Cardiac muscle cell (in vitro differentiated cells and primary cell): Measurements from ENCODE around the gene EIF2B2. TPM values are rescaled to one million over a fixed set of nuclear protein-coding genes. Genes with fewer than 3 reads are reported as not detected.

Source experiments
- DNase-seq, 2 donors: peaks; one replicate each; pipeline versions ENCODE4 v3.0.0 to v3.0.0-alpha.2; 2010 to 2017; ENCODE audit warnings: low read depth in 1 of 2, low spot score in 1 of 2
- H3K27ac ChIP-seq: fragments of 200-600 bp; sonication (generic); 2 replicates; pipeline ENCODE4 v1.5.1; 2016
- H3K27me3 ChIP-seq: fragments of 200-600 bp; sonication (generic); 2 replicates; pipeline ENCODE4 v1.6.0; 2016; ENCODE audit warnings: control low read depth
- H3K36me3 ChIP-seq: fragments of 200-600 bp; sonication (generic); 2 replicates; pipeline ENCODE4 v1.5.1; 2016; ENCODE audit warnings: control low read depth
- H3K4me1 ChIP-seq: fragments of 200-600 bp; sonication (generic); 2 replicates; pipeline ENCODE4 v1.8.1; 2017; ENCODE audit warnings: low read depth, mild to moderate bottlenecking, mixed run types
- H3K4me3 ChIP-seq: fragments of 200-600 bp; sonication (generic); 2 replicates; pipeline ENCODE4 v1.5.1; 2016; ENCODE audit warnings: mild to moderate bottlenecking
- H3K9me3 ChIP-seq: fragments of 200-600 bp; sonication (generic); 2 replicates; pipeline ENCODE4 v1.5.1; 2017; ENCODE audit warnings: low read depth, mild to moderate bottlenecking, control low read depth
- CTCF ChIP-seq: IDR thresholded peaks from 2 replicates; pipeline ENCODE4 v1.5.1; 2012; ENCODE audit warnings: low read depth, mild to moderate bottlenecking, low read length
- polyA plus RNA-seq: library from polyadenylated mRNA; unstranded; fragments of >200 nt; fragmentation: Nextera tagmentation; extraction: Ambion mirVana; gene quantifications from 2 replicates; pipeline ENCODE4 v1.2.1, GENCODE V29; 2016
- total RNA-seq: library from RNA; depleted of rRNA; stranded (reverse); fragments of >200 nt; gene quantifications from 2 replicates; pipeline ENCODE4 v1.2.3, GENCODE V29; 2016

Gene EIF2B2
- total and polyA plus RNA-seq, 2 experiments from 2014 or later, result 57.3 to 76.7 TPM

GRCh38 chr14:75060420-75060819 lies 57.7 kb downstream of the EIF2B2 start:
- H3K36me3 ChIP-seq, result no peaks in the 10 kb centered on the region
- no peak for TF ChIP-seq CTCF
- no peaks in the 10 kb centered on the region for H3K9me3 ChIP-seq

More at GRCh38 chr14:75060420-75060819, 57.7 kb downstream of the EIF2B2 start:
- Histone ChIP-seq H3K27me3 (no peaks in the 10 kb centered on the region), H3K4me3 (no peak overlapping the region), H3K27ac (no peak overlapping the region), H3K4me1 (peaks cover 7% of the 10 kb centered on the region)
- DNase-seq, result no peak

Other genes starting within 250 kb of the EIF2B2 start
- 24.5 and 50.2 TPM in 2 replicates for gene YLPM1, start 239.6 kb upstream of the EIF2B2 start, total RNA-seq
- gene YLPM1, start 239.6 kb upstream of the EIF2B2 start, polyA plus RNA-seq, result 31.6 and 39.6 TPM in 2 replicates
- not detected in 2 replicates for gene PROX2, start 126.8 kb upstream of the EIF2B2 start, total RNA-seq
- gene PROX2, start 126.8 kb upstream of the EIF2B2 start, polyA plus RNA-seq, result 0.06 and 0.75 TPM in 2 replicates
- gene DLST, start 121.0 kb upstream of the EIF2B2 start, total RNA-seq, result 53.2 and 63.7 TPM in 2 replicates
- 10.0 and 13.8 TPM in 2 replicates for gene DLST, start 121.0 kb upstream of the EIF2B2 start, polyA plus RNA-seq
- 7.6 and 15.1 TPM in 2 replicates for gene RPS6KL1, start 79.7 kb upstream of the EIF2B2 start, total RNA-seq
- gene RPS6KL1, start 79.7 kb upstream of the EIF2B2 start, polyA plus RNA-seq, result 9.3 and 9.8 TPM in 2 replicates
- 14.2 and 18.1 TPM in 2 replicates for gene PGF, start 47.3 kb upstream of the EIF2B2 start, total RNA-seq
- 23.5 and 24.6 TPM in 2 replicates for gene PGF, start 47.3 kb upstream of the EIF2B2 start, polyA plus RNA-seq
- 13.6 and 21.7 TPM in 2 replicates for gene MLH3, start 48.5 kb downstream of the EIF2B2 start, total RNA-seq
- gene MLH3, start 48.5 kb downstream of the EIF2B2 start, polyA plus RNA-seq, result 24.4 and 30.8 TPM in 2 replicates
- 28.7 and 41.3 TPM in 2 replicates for gene ACYP1, start 61.1 kb downstream of the EIF2B2 start, total RNA-seq
- 61.5 and 86.7 TPM in 2 replicates for gene ACYP1, start 61.1 kb downstream of the EIF2B2 start, polyA plus RNA-seq
- 2.5 and 8.2 TPM in 2 replicates for gene ZC2HC1C, start 66.7 kb downstream of the EIF2B2 start, total RNA-seq
- gene ZC2HC1C, start 66.7 kb downstream of the EIF2B2 start, polyA plus RNA-seq, result 7.7 and 9.8 TPM in 2 replicates
- 74.7 and 124 TPM in 2 replicates for gene NEK9, start 124.1 kb downstream of the EIF2B2 start, total RNA-seq
- gene NEK9, start 124.1 kb downstream of the EIF2B2 start, polyA plus RNA-seq, result 62.5 and 81.5 TPM in 2 replicates
- gene TMED10, start 173.7 kb downstream of the EIF2B2 start, total RNA-seq, result 158 and 206 TPM in 2 replicates
- 259 and 295 TPM in 2 replicates for gene TMED10, start 173.7 kb downstream of the EIF2B2 start, polyA plus RNA-seq